GM19455 (cell line): ENCODE measurements around the gene TMEM115.
"Not testable (repeated sequence)": the region's sequence is repeated elsewhere in the genome, so short reads cannot be mapped to it uniquely, and the experiment has no call there.

ENCODE experiments used
- ATAC-seq: cut with Tn5 transposase; IDR thresholded peaks from one replicate; pipeline ENCODE4 v1.9.1; 2021; ENCODE audit not compliant: unreplicated experiment

Gene TMEM115

DNA sequence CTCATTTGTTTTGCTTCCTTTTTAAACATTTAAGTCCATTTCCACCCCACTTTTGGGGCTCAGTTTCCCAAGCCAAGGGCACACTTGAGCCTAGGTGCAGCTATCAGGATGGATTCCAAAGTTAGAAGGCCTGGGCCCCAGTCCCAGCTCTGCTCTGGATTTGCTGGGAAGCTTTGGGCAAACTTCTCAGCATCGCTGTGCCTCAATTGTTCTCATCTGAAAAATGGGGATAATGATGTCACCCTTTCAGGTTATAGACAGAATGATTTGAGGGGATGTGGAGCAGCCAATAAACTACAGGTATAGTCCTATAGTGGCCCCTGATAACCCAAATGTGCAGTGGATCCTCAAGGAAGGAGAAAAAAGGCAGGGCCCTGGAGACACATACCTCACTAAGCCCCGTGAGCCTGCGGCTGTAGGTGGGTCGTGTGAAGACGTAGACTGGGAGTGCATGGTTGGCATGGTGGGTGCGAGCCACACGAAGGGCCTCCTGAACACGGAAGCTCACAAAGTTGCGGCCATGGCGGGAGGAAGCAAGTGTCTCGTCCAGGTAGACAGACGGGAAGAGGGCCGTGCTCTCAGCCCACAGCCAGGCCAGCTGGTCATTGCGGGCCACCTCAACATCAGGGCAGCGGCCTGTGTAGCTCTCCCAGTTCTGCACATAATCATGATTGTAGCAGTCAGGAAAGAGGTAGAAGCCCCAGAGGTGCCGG lies 40.0 kb downstream of the TMEM115 start:
- no peak for ATAC-seq

DNA sequence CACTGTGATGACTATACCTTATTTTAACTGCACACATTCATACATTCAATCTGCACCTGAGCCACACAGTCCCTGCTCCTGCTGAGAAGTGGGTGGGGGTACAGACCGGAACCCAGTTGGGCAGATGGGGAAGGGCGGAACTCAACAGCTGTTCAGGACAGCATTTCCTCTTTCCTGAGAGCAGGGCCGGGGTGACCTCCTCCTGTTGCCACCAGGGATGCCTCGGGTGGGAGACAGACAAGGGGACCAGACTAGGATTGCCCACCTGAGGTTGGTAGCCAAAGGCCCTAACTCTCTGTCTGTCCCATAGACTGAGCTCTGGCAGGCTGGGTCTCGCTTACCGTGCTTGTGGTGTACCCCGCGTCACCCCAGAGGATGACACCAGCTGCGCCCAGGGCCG lies 40.7 kb downstream of the TMEM115 start:
- ATAC-seq, result no peak

DNA sequence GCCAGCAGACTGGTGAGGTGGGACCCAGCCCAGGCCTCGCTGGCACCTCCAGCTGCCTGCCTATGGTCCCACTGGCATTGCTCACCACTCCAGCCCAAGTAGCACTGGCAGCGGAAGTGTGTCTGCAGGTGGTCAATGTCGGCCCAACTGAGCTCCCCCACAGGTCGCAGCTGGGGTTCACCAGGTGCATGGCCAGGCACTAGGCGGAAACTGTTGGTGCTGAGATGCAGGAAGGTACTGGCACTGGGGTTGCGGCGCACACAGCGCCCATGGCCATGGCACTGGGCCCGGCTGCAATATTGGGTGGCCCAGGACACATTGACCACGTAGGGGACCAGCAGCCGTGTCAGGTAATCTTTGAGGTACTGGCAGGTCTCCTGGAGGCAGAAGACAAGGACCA lies 41.2 kb downstream of the TMEM115 start:
- ATAC-seq, result no peak

DNA sequence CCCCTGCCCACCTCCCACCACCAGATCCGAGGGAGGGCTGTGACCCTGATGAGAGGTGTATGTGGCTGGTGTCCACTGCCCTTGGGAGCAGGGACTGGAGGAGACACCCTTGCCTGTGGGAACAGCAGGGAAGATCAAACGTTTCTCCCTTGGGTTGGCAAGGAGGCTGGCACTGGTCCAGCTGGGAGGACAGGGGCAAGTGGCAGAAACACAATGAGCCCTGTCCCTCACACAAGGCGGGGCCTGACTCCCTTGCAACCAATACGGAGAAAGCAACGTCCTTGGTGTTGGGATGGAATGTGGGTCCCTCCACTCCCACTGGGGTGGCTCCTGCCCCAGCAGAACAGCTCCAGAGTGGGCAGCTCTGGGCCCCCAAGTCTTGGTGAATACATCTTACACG lies 42.0 kb downstream of the TMEM115 start:
- no peak for ATAC-seq

DNA sequence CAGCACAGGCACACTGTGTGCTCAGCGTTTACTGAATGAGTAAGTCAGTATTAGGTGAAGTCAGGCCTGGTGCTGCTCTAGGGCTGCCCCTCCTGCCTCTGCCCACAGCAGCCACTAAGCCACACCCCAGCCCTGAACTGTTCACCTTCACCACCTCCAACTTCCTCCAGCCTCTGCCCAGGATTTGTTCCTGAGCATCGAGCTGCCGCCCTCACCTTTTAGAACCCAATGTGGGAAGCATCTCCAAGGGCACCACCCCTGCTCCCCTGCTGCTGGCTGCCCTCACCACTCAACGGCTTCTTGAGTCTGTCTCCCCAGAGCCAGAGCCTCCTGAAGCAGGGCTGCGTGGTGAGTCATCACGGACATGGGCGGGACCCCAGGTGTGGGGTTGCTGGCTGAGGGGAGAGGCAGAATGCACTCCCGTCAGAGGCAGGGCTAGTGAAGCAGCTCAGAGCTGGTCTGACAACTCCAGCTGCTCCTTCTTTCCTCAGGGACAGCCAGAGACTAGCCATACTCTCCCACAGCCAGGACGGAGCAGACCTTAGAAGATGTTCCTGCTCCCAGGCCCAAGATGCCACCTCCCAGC lies 42.6 kb downstream of the TMEM115 start:
- peak; percentile 37 for ATAC-seq

DNA sequence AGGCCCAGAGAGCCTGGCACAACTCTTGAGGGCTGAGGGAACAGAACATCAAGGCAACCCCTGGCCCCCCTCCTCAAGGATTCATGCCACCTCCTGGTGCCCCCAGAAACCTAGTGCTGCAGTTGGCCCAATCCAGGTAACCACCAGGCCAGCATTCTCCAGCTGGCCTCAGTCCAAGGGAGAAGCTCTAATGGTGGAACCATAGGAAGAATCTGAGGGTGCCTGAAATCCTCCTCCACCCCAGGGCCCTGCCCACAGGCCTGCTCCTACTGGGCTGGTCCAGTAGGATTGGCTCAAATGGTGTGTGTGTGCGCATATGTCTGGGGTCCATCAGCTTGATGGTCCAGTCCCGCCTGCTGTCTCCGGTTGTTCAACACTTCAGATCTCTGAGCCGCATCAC lies 44.5 kb downstream of the TMEM115 start:
- ATAC-seq, result no peak

DNA sequence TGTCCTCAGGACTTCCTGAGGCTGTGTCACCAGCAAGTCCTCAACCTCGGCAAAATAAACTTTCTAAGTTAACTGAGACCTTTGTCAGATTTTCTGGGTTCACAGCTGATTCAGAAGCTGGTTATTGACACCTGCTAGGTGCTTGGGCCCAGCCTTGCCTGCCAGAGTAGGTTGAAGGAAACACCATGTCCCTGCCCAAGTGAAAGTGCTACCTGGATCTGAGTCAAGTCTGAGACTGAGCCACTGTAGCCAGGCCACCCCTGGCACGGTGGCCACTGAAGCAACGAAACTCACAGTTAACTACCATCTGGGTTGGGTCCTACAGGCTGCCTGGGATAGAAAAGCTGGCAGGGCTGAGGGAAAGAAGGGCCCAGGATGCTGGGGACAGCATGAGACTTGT lies 45.0 kb downstream of the TMEM115 start:
- no peak for ATAC-seq

DNA sequence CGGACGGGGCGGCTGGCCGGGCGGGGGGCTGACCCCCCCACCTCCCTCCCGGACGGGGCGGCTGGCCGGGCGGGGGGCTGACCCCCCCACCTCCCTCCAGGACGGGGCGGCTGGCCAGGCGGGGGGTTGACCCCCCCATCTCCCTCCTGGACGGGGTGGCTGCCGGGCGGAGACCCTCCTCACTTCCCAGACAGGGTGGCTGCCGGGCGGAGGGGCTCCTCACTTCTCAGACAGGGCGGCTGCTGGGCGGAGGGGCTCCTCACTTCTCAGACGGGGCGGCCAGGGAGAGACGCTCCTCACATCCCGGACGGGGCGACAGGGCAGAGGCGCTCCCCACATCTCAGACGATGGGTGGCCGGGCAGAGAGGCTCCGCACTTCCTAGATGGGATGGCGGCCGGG lies 47.3 kb downstream of the TMEM115 start:
- ATAC-seq, result not testable (repeated sequence)
